Adipocyte (in vitro differentiated cells): ENCODE measurements around the gene LAPTM4A.
"Not testable (repeated sequence)": the region's sequence is repeated elsewhere in the genome, so short reads cannot be mapped to it uniquely, and the experiment has no call there.

Source experiments
- DNase-seq: peaks from one replicate; pipeline ENCODE4 v3.0.0-alpha.2; 2015; ENCODE audit warnings: low read depth
- H3K27me3 ChIP-seq: replicated peaks from 2 replicates; pipeline ENCODE4 v1.7.0; 2013; ENCODE audit warnings: mild to moderate bottlenecking, low read length, moderate library complexity; ENCODE audit not compliant: control insufficient read depth, insufficient read depth
- H3K36me3 ChIP-seq: 2 replicates; pipeline ENCODE4 v1.7.0; 2013; ENCODE audit warnings: low read length, mild to moderate bottlenecking, moderate library complexity; ENCODE audit not compliant: control insufficient read depth, insufficient read depth, severe bottlenecking
- H3K4me1 ChIP-seq: 2 replicates; pipeline ENCODE4 v1.7.0; 2013; ENCODE audit warnings: mild to moderate bottlenecking, low read length, moderate library complexity; ENCODE audit not compliant: control insufficient read depth, insufficient read depth
- H3K4me3 ChIP-seq: 2 replicates; pipeline ENCODE4 v1.7.0; 2013; ENCODE audit warnings: mild to moderate bottlenecking, low read length, moderate library complexity
- H3K9ac ChIP-seq: 2 replicates; pipeline ENCODE4 v1.7.0; 2013; ENCODE audit warnings: mild to moderate bottlenecking, low read length, moderate library complexity
- H3K9me3 ChIP-seq: 2 replicates; pipeline ENCODE4 v1.7.0; 2013; ENCODE audit warnings: mild to moderate bottlenecking, low read length, moderate library complexity; ENCODE audit not compliant: control insufficient read depth

LAPTM4A gene

DNA sequence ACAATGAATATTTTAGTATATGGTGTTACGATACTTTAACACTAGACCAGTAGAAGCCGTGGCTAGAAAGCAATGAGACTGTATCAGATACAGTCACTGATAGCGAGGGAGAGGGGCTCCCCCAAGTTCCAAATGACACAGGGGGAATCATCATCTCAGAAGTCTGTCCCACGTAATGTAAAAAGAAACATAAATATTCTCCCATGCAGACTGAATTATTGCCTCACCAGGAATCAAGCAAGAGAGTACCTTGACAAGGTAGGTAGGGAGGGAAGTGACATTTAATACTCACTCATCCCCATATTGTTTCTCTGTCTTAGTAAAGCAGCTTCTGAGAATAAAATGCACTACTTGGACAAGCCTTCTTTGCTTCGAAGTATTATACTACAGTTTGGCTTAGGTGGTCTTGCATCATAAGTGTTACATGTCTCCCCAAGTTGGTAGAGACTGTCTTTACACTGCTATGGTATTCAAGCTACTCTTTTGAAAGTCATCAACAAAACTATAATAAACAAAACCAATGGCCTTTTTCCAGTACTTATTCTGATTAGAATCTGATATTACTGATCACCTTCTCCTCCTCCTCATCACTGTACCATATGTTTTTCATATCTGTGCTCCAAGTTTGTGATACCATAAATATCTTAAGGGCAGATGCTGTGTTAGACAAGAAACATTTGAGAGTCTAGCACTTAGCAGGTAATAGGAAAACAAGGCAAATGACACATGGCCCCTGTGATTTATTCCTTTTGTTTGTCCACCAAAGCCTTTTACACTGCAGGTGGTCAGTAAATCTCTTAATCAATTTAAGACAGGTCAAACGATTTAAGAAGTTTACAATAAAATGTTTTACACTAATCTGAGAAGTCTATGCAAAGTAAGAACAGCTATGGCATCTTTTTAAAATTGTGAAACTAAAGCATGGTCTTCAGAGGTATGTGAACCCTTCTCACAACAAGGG, 2.7 kb downstream of the LAPTM4A start:
- H3K27me3 ChIP-seq = no peaks in the 10 kb centered on the region
- H3K9me3 ChIP-seq = no peaks in the 10 kb centered on the region
- peak; percentile 55 for DNase-seq
- no peaks in the 10 kb centered on the region for H3K36me3 ChIP-seq
- H3K9ac ChIP-seq = peak overlapping the region; percentile 99
- peaks cover 47% of the 10 kb centered on the region for H3K4me1 ChIP-seq
- H3K4me3 ChIP-seq = peak overlapping the region; percentile 100

DNA sequence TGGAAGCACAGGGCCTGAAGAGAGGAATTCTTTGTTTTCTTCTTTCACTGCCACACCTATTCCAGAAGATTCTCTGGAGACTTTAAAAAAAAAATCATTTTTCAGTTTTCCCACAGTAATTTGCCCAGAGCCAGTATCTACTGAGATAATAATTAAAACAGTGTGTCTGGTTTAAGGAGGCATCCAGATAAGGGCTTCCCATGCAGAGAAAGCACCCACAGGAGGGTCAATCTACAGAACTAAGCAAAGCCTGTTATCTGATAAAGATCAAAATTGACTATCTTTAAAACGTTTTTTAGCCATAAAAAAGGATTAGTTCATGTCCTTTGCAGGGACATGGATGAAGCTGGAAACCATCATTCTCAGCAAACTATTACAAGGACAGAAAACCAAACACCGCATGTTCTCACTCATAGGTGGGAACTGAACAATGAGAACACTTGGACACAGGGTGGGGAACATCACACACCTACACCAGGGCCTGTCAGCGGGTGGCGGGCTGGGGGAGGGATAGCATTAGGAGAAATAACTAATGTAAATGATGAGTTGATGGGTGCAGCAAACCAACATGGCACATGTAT, 5.6 kb downstream of the LAPTM4A start:
- not testable (repeated sequence) for H3K9ac ChIP-seq, H3K4me3 ChIP-seq, H3K36me3 ChIP-seq, DNase-seq, H3K9me3 ChIP-seq, H3K27me3 ChIP-seq
- peaks cover 66% of the 10 kb centered on the region for H3K4me1 ChIP-seq

DNA sequence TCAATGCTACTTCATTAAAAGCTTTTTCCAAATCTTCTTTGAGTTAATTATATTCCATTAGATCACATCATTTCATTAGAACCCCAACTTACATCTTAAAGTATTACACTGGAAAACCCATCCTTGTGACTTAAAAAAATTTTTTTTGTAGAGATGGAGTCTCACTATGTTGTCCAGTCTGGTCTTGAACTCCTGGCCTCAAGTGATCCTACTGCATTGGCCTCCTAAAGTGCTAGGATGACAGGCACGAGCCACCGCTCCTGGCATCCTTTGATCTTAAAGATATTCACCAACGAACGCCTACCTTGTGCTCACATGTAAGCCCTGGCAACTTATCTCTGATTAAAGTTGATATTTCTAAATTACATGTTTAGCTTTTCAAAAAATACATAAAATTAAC, 6.7 kb downstream of the LAPTM4A start:
- peaks cover 12% of the 10 kb centered on the region for H3K36me3 ChIP-seq
- H3K9me3 ChIP-seq = no peaks in the 10 kb centered on the region
- H3K4me1 ChIP-seq = peaks cover 74% of the 10 kb centered on the region
- no peak for DNase-seq
- no peaks in the 10 kb centered on the region for H3K27me3 ChIP-seq
- H3K9ac ChIP-seq = no peak overlapping the region
- no peak overlapping the region for H3K4me3 ChIP-seq

DNA sequence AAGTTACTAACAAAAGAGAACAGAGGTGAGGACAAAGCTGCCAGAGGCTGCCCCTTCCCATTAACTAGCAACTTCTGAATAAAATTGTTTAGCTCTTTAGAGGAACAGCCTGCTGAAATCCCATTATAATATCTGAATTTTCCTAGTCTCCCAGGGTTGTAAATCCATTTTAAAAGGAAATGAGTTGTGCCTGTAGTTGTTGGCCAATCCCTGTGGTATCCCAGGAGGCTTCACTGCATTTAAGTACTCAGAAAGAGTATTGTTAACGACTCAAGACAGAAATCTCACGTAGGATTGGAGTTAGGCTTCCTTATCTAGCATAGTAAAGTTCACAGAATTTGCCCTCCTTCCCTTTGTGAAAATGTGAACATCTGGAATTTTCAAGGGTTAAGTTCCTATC, 8.9 kb downstream of the LAPTM4A start:
- H3K27me3 ChIP-seq = no peaks in the 10 kb centered on the region
- DNase-seq = no peak
- H3K4me3 ChIP-seq = peak overlapping the region; percentile 0
- H3K4me1 ChIP-seq = peaks cover 60% of the 10 kb centered on the region
- no peak overlapping the region for H3K9ac ChIP-seq
- peaks cover 34% of the 10 kb centered on the region for H3K36me3 ChIP-seq
- H3K9me3 ChIP-seq = no peaks in the 10 kb centered on the region

DNA sequence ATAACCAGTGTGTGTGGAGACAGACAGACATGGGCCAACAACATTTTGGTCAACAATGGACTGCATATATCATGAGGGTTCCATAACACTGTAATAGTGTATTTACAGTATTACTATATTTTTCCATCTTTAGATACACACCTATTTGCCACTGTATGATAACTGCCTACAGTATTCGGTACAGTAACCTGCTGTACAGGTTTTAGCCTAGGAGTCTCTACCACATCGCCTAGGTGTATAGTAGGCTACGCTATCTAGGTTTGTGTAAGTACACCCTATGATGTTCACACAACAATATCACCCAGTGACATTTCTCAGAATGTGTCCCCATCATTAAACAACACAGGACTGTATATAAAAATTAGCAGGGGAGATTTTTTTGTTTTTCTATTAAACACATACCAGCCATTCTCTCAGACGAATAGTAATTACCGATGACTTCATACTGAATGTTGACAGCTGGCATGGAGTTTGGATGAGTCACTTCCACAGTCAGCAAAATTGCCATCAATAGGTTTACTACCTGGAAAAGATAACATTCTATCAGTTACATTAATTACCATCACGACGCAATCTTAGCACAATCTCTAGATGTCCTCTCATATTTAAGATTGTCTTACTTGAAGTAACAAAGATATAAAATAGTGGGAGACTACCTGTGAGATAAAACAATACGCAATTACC, 10.8 kb downstream of the LAPTM4A start:
- no peaks in the 10 kb centered on the region for H3K9me3 ChIP-seq
- no peaks in the 10 kb centered on the region for H3K27me3 ChIP-seq
- H3K4me3 ChIP-seq = no peak overlapping the region
- H3K4me1 ChIP-seq = peaks cover 59% of the 10 kb centered on the region
- H3K9ac ChIP-seq = no peak overlapping the region
- DNase-seq = no peak
- H3K36me3 ChIP-seq = peaks cover 52% of the 10 kb centered on the region

DNA sequence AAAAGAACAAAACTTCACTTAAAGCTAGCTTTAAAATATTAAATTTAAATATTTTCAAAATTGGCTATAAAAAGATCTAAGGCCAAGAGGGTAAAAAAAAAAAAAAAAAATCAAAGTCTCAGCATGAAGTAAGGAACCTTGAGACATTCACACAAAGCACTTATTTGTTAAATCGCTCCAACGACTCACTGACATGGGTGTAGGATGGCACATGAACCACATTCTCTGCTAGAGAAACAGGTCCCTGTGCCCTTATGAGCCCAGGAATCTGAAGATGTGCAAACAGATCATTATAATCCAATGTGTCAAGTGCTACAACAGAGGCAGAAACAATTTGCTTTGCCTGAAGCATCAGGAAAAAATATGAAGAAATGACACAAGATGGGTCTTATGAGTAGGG, 13.8 kb downstream of the LAPTM4A start:
- Histone ChIP-seq H3K9ac (no peak overlapping the region), H3K9me3 (no peaks in the 10 kb centered on the region), H3K36me3 (peaks cover 82% of the 10 kb centered on the region), H3K27me3 (no peaks in the 10 kb centered on the region), H3K4me1 (peaks cover 29% of the 10 kb centered on the region), H3K4me3 (no peak overlapping the region)
- DNase-seq = no peak

DNA sequence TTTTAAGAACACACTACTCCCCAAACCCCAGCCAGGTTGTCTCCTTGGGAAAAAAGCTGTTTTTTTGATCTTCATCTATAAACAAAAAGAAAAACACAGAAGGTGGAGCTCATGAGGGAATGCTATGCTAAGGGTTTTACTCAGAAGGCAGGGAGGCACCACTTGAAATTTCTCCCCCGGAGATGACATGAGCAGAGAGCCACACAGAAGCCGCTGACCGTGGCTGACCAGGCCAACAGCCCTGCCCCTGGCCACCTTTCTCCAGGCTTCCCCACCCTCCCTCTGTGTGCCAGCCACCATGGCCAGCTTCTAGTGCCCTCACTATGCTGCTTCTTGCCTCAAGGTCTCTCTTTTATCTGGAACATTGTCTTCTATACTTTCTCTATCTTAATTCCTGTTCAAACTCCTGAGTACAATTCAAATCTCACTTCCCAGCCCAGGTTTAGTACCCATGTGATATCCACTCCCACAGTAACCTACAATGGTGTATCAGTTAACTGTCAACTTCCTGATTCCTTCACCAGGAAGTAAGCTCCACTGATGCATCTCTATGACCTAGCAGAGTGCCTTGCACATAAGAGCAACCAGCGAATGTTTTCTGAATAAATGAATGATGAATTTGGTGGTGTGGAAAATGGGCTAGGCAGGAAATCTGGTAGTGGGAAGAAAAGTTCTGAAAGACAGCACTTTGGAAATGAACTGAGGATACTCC, 15.3 kb downstream of the LAPTM4A start:
- Histone ChIP-seq H3K36me3 (peaks cover 97% of the 10 kb centered on the region), H3K27me3 (no peaks in the 10 kb centered on the region), H3K4me3 (no peak overlapping the region), H3K9ac (no peak overlapping the region), H3K9me3 (no peaks in the 10 kb centered on the region), H3K4me1 (peaks cover 17% of the 10 kb centered on the region)
- no peak for DNase-seq

DNA sequence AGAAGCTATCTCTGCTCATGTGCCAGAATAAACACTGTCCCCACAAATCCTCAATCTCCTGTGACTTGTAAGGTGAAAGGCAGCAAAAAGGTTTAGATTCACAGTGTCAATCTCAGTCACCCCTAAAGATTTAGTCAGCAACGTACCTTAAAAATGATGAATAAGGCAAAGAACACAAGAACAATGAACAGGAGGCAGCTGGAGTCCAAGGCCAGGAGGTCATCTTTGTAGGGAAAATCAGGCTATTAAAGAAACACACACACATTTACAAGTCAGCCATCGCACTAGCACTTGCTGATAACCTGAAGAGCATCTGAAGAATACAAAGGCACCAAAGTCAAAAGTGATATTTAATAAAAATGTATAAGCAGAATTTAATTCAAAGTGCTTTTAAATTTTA, 16.6 kb downstream of the LAPTM4A start:
- Histone ChIP-seq H3K36me3 (peaks cover 99% of the 10 kb centered on the region), H3K9me3 (peaks cover under 1% of the 10 kb centered on the region), H3K4me3 (no peak overlapping the region), H3K27me3 (no peaks in the 10 kb centered on the region), H3K4me1 (peaks cover 8% of the 10 kb centered on the region), H3K9ac (no peak overlapping the region)
- no peak for DNase-seq

DNA sequence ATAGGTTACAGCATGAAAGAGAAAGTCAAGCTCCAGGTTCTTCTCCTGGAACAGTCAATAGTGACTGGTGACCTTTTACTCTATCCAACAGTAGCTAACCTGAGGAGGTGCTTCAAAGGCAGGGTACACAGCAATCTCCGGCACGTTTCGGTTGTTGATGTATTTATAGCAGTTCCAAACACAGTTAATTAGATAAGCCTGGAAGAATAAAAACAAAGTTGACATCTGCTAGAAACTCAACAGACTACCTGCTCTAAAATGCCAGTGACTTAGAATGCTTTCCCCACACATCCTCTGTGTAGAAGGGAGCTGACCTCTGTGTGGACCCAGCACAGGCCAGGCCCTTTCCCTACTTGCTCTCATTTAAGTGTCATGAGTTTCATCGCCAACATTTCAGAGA, 17.2 kb downstream of the LAPTM4A start:
- H3K4me3 ChIP-seq = no peak overlapping the region
- no peak for DNase-seq
- no peaks in the 10 kb centered on the region for H3K27me3 ChIP-seq
- H3K9ac ChIP-seq = no peak overlapping the region
- H3K4me1 ChIP-seq = peaks cover 8% of the 10 kb centered on the region
- peaks cover 2% of the 10 kb centered on the region for H3K9me3 ChIP-seq
- H3K36me3 ChIP-seq = peaks cover 99% of the 10 kb centered on the region

DNA sequence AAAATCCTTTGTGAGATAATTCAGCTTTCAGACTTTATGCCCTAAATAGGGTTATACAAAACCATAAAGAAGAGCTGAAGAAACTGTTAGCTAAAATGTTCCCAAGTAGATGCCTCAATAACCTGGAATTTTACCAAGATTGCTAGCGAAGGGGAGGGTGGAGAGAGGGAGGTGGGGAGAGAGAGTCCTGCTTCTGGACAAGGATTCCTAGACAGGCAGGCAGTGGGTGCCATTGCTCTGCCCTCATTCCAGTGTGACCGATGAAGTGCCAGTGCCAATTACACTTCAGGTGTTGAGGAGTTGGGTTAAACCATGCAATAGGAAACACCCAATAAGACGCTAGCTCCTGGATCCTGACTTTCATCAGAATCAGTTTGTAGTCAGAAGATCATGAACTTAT, 18.1 kb downstream of the LAPTM4A start:
- Histone ChIP-seq H3K4me1 (peaks cover 9% of the 10 kb centered on the region), H3K9ac (no peak overlapping the region), H3K4me3 (no peak overlapping the region), H3K9me3 (peaks cover 2% of the 10 kb centered on the region), H3K27me3 (no peaks in the 10 kb centered on the region), H3K36me3 (peaks cover 99% of the 10 kb centered on the region)
- DNase-seq = no peak

DNA sequence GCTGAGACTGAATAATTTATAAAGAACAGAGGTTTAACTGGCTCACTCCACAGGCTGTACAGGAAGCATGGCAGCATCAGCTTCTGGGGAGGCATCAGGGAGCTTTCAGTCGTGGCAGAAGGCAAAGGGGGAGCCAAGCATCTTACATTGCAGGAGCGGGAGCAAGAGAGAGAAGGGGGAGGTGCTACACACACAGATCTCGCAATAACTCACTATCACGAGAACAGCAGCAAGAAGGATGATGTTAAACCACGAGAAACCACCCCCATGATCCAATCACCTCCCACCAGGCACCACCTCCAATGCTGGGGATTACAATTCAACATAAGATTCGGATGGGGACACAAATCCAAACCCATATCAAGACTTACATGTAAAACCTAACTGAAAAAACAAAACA, 21.2 kb downstream of the LAPTM4A start:
- no peaks in the 10 kb centered on the region for H3K27me3 ChIP-seq
- DNase-seq = no peak
- H3K9ac ChIP-seq = no peak overlapping the region
- H3K4me3 ChIP-seq = no peak overlapping the region
- H3K4me1 ChIP-seq = peaks cover 14% of the 10 kb centered on the region
- peaks cover 2% of the 10 kb centered on the region for H3K9me3 ChIP-seq
- peaks cover 79% of the 10 kb centered on the region for H3K36me3 ChIP-seq
